ENCODE measurements around the gene BACH2. TPM values are rescaled to one million over a fixed set of nuclear protein-coding genes. Genes with fewer than 3 reads are reported as not detected.
"Not testable (repeated sequence)": the region's sequence is repeated elsewhere in the genome, so short reads cannot be mapped to it uniquely, and the experiment has no call there.

The BACH2 gene
- total RNA-seq, 2 experiments from 2014 or later, result 60.7 to 66.9 TPM

DNA sequence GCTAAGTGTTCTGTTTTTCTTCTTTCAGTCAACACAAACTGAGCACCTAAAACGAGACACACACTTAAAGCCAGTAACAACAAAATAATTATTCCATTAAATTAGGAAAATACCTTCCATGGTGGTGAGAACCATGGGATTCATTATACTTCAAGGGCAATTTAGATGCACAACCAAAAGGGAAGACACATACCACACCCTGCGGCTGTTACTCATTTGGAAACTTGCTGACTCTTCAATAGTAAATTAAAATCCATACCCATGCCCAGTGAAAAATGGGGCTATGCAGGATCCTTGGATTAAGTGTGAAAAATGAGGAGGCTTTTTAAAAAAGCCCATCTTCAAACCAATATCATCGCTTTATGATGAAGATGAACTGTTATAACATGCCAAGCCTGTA is 259.7 kb downstream of the BACH2 start:
- Mint-ChIP-seq H3K4me3 (no peak overlapping the region), H3K9me3 (peaks cover 4% of the 10 kb centered on the region), H3K36me3 (ENCODE audit: low read depth) (peaks cover 63% of the 10 kb centered on the region), H3K27ac (peak overlapping the region; percentile 56), H3K4me1 (ENCODE audit: low read depth) (peaks cover 54% of the 10 kb centered on the region), H3K27me3 (no peaks in the 10 kb centered on the region)
- TF ChIP-seq, protein P1, sequence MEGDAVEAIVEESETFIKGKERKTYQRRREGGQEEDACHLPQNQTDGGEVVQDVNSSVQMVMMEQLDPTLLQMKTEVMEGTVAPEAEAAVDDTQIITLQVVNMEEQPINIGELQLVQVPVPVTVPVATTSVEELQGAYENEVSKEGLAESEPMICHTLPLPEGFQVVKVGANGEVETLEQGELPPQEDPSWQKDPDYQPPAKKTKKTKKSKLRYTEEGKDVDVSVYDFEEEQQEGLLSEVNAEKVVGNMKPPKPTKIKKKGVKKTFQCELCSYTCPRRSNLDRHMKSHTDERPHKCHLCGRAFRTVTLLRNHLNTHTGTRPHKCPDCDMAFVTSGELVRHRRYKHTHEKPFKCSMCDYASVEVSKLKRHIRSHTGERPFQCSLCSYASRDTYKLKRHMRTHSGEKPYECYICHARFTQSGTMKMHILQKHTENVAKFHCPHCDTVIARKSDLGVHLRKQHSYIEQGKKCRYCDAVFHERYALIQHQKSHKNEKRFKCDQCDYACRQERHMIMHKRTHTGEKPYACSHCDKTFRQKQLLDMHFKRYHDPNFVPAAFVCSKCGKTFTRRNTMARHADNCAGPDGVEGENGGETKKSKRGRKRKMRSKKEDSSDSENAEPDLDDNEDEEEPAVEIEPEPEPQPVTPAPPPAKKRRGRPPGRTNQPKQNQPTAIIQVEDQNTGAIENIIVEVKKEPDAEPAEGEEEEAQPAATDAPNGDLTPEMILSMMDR (IDR thresholded peaks at IDR 0.05), result no peak
- POLR2A ChIA-PET, result interaction anchor here (1.1 kb wide), 1 partner anchor 10 kb away, joined by 5 read pairs; no protein-coding TSS in a partner anchor
- CTCF ChIA-PET, result no interaction called here
- intact Hi-C loops (cut with micrococcal nuclease), result no loop called here
- DNase-seq, result no peak
- peak; percentile 17 for ATAC-seq

DNA sequence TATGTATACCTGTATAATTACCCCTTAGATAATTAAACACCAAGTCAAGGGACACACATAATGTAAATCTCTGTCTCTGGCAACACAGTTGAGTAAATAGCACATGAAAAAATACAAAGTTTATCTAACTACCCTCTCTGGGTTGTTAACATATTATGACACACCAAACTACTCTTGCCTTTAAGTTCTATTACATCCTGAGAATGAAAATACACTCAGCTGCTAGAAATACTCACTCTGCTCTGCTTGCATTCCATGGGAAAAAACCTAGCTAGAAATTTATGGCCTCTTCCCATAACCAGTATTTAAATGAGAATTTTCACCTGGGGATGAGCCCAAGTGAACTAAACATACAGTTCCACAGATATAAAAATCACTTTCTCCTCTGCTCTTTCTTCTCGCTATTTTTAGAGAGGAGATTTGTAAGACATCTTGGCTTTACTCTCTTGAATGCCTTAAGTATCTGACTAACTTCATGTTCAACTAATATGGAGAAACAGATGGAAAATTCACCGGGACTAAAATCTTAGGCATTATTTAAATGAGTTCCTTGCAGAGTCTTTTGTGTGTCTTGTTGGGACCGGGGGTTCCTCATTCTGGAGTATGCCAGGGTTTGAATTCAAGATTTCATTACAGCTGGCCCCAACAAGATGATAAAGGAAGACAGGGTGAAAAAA is 261.5 kb downstream of the BACH2 start:
- Mint-ChIP-seq H3K27me3 (no peaks in the 10 kb centered on the region), H3K4me1 (ENCODE audit: low read depth) (peaks cover 62% of the 10 kb centered on the region), H3K4me3 (no peak overlapping the region), H3K9me3 (peaks cover 4% of the 10 kb centered on the region), H3K36me3 (ENCODE audit: low read depth) (peaks cover 66% of the 10 kb centered on the region), H3K27ac (peak overlapping the region; percentile 75)
- intact Hi-C loops (cut with micrococcal nuclease), result no loop called here
- POLR2A ChIA-PET, result interaction anchor here (0.6 kb wide), 2 partner anchors 76 to 78 kb away, joined by 3 to 6 read pairs; no protein-coding TSS in a partner anchor
- TF ChIP-seq, protein P1 (IDR thresholded peaks at IDR 0.05), result no peak
- CTCF ChIA-PET, result interaction anchor here (1.1 kb wide), 1 partner anchor 8 kb away, joined by 3 read pairs; no protein-coding TSS in a partner anchor
- ATAC-seq (no peak), DNase-seq (no peak)

DNA sequence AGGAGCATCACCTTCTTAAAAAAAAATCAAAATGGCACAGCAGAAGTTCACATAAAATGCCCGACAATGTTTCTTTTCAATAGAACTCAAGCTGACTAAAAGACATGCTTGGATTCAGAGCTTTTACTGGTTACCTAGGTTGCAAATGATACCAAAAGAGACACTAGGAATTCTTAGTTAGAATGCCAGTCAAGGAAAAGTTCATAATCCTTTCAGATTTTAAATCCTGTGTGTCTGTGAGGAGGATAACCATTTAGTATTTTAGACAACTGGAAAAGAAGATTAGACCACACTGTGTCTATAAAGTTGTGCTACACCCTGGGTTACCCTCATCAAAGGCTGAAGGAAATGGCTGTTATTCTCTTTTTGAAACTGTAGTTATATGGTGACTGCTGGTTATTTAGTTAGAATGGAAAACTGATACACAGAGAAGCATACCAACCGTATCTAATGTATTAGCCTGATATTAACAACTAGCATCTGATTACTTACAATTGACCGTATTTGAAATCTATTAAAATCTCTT is 262.8 kb downstream of the BACH2 start:
- ChIA-PET POLR2A (no interaction called here), CTCF (interaction anchor here (0.7 kb wide), 2 partner anchors 41 to 146 kb away, joined by 3 read pairs; no protein-coding TSS in a partner anchor)
- Mint-ChIP-seq H3K4me1 (ENCODE audit: low read depth) (peaks cover 71% of the 10 kb centered on the region), H3K4me3 (no peak overlapping the region), H3K27ac (no peak overlapping the region), H3K27me3 (no peaks in the 10 kb centered on the region), H3K9me3 (peaks cover 4% of the 10 kb centered on the region), H3K36me3 (ENCODE audit: low read depth) (peaks cover 69% of the 10 kb centered on the region)
- DNase-seq, result no peak
- TF ChIP-seq, protein P1 (IDR thresholded peaks at IDR 0.05), result no peak
- ATAC-seq, result no peak
- intact Hi-C loops (cut with micrococcal nuclease), result no loop called here

DNA sequence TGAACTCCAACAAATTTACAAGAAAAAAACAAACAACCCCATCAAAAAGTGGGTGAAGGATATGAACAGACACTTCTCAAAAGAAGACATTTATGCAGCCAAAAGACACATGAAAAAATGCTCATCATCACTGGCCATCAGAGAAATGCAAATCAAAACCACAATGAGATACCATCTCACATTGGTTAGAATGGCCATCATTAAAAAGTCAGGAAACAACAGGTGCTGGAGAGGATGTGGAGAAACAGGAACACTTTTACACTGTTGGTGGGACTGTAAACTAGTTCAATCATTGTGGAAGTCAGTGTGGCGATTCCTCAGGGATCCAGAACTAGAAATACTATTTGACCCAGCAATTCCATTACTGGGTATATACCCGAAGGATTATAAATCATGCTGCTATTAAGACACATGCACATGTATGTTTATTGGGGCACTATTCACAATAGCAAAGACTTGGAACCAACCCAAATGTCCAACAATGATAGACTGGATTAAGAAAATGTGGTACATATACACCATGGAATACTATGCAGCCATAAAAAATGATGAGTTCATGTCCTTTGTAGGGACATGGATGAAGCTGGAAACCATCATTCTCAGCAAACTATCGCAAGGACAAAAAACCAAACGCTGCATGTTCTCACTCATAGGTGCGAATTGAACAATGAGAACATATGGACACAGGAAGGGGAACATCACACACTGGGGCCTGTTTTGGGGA is 264.0 kb downstream of the BACH2 start:
- H3K4me1 Mint-ChIP-seq (ENCODE audit: low read depth), result peaks cover 78% of the 10 kb centered on the region
- H3K27ac Mint-ChIP-seq; intact Hi-C loops (cut with micrococcal nuclease); CTCF ChIA-PET; H3K4me3 Mint-ChIP-seq; POLR2A ChIA-PET; H3K9me3 Mint-ChIP-seq; H3K27me3 Mint-ChIP-seq; ATAC-seq; DNase-seq: not testable (repeated sequence)
- peaks cover 66% of the 10 kb centered on the region for H3K36me3 Mint-ChIP-seq (ENCODE audit: low read depth)

DNA sequence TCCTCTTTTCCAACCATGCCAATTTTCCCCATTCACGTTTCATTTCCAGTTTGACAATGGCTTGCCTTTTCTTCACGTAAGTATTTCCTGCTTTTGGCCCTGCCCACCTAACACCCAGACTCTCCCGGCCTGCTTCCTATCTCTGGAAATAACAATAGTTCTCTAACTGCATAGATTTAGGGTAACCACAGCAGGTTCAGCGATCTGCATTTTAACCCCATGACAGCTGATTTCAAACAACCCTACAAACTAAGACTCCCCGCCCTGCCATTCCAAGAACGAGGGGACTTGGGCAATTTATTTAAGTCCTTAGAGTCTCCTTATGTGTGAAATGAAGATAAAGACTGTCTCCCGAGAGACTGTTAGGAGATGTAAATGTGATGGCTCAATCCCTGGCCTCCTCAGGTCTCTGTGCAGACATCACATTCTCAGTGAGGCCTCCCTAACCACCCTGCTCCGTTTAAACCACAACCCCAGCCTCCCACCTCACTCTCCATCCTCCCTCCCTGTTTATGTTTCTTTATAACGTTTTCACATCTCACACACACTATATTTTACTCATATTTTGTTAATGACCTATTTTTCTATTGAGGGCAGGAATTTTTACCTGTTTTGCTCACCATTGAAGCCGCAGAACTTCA is 267.5 kb downstream of the BACH2 start:
- intact Hi-C loops (cut with micrococcal nuclease), result loop anchor here (5.0 kb wide), 1 partner anchor 77 kb away; no protein-coding TSS in a partner anchor
- ATAC-seq (peak; percentile 11), DNase-seq (peak; percentile 65)
- ChIA-PET POLR2A (interaction anchor here (0.7 to 1.3 kb wide), 7 partner anchors 10 to 84 kb away, joined by 3 read pairs; no protein-coding TSS in a partner anchor), CTCF (interaction anchor here (1.4 kb wide), 1 partner anchor 17 kb away, joined by 3 read pairs; no protein-coding TSS in a partner anchor)
- Mint-ChIP-seq H3K27ac (peak overlapping the region; percentile 74), H3K9me3 (peaks cover 2% of the 10 kb centered on the region), H3K27me3 (no peaks in the 10 kb centered on the region), H3K36me3 (ENCODE audit: low read depth) (peaks cover 60% of the 10 kb centered on the region), H3K4me3 (peak overlapping the region; percentile 22), H3K4me1 (ENCODE audit: low read depth) (peaks cover 83% of the 10 kb centered on the region)
- TF ChIP-seq, protein P1 (IDR thresholded peaks at IDR 0.05), result no peak
